ENCODE measurements around the gene DONSON.

DONSON gene

DNA sequence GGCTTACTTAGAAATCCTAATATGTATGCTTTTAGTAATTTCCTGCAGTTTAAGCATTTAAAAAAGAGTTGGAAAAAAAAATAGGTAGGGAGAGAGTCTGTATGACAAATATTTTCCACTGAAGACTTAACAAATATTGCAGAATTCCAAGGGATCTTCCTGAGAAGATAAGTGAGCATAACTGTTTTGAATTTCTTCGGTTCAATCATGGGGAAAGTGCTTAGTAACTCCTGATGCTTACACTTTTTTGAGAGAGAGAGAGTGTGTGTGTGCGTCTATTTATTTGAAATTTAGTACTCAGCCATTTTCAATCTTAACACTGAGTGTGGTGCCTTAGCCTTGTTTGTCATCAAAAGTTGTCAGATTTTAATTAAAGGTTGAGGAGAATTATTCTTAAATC is 27.1 kb downstream of the DONSON start:
- no peak for DNase-seq

DNA sequence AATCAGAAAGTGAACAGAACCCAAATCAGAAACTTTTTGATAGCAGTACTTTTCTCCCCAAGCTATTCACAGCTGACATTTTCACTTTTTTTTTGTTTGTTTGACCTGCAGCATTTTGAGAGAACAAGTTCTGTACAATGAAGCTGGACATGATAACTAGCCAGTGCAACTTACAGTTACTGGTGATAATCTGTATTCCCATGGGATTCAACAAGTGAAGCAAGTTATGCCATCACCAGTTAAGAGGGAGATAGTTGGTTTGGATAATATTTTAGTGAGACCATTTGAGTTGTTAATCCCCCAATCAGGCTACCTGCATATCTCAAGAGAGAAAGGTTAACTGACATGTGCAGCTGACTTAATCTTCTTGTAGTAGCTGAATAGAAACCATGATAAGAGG is 27.5 kb downstream of the DONSON start:
- DNase-seq: no peak

DNA sequence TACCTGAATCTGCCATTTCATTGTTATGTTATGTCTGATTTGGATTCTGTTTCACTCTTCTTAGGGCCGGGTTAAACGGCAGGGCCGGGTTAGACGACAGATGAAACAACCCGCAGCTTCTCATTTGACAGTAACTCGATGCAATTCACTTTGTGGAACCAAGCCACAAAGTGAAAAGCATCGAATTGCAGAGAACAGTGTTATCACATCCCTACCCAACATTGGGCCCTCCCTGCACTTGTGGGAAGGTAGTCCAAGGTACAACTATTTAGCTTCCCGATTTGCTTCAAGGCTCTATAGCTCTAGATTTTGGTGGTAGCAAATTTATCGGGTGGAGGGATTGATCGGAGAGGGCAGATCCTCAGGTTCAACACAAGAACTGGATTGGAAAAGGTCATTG is 28.7 kb downstream of the DONSON start:
- DNase-seq: no peak

DNA sequence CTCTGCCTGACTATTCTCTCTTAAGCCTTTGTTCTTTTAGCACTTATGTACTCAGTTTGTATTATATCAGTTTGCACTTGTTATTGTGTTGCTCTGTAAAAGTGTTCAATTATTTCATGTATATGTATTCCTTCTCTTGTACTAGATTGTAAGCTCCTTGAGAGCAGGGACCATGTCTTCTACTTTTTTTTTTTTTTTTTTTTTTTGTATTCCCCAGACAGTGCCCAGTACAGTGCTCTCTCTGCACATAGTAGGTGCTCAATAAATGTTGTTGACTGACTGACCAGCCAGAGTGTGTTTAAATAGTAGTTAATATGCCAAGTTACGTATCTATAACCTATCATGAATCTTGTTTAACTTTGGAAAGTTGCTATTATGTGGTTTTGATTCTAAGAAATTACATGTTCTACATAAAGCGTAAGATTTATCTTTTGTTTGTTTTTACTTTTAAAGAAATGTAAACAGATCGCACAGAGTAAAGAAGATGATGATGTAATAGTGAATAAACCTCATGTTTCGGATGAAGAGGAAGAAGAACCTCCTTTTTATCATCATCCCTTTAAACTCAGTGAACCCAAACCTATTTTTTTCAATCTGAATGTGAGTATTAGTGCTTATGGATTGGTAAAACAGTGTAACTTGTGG is 29.6 kb downstream of the DONSON start:
- DNase-seq: no peak

DNA sequence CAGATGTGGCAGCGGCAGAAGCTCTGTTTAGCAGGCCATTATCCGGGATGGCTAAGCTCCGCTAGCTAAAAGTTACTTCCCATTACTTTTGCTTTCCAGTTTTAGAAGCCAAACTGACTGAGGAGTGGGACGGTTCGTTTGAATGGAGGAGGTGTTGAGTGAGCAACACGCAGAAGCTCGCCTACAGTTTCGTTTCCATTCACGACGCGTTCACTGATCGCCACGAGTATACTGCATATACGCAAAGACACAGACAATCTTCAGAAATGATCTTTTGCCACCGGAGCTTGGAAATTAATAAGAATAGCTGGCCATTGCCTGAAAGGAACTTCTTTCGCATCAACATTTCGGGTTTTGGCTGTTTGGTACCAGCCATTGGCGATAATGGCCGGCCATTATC is 31.0 kb downstream of the DONSON start:
- DNase-seq: no peak

DNA sequence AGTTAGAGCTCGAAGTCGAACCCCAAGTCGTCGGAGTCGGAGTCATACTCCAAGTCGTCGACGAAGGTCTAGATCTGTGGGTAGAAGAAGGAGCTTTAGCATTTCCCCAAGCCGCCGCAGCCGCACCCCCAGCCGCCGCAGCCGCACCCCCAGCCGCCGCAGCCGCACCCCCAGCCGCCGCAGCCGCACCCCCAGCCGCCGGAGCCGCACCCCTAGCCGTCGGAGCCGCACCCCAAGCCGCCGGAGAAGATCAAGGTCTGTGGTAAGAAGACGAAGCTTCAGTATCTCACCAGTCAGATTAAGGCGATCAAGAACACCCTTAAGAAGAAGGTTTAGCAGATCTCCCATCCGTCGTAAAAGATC is 33.5 kb downstream of the DONSON start:
- DNase-seq: no peak

DNA sequence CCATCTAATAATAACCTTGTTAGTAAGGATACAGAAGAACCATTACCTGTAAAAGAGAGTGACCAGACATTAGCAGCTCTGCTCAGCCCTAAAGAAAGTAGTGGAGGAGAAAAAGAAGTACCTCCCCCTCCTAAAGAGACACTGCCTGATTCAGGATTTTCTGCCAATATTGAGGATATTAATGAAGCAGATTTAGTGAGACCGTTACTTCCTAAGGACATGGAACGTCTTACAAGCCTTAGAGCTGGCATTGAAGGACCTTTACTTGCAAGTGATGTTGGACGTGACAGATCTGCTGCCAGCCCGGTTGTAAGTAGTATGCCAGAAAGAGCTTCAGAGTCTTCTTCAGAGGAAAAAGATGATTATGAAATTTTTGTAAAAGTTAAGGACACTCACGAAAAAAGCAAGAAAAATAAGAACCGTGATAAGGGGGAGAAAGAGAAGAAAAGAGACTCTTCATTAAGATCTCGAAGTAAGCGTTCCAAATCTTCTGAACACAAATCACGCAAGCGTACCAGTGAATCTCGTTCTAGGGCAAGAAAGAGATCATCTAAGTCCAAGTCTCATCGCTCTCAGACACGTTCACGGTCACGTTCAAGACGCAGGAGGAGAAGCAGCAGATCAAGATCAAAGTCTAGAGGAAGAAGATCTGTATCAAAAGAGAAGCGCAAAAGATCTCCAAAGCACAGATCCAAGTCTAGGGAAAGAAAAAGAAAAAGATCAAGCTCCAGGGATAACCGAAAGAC is 34.1 kb downstream of the DONSON start:
- DNase-seq: no peak

DNA sequence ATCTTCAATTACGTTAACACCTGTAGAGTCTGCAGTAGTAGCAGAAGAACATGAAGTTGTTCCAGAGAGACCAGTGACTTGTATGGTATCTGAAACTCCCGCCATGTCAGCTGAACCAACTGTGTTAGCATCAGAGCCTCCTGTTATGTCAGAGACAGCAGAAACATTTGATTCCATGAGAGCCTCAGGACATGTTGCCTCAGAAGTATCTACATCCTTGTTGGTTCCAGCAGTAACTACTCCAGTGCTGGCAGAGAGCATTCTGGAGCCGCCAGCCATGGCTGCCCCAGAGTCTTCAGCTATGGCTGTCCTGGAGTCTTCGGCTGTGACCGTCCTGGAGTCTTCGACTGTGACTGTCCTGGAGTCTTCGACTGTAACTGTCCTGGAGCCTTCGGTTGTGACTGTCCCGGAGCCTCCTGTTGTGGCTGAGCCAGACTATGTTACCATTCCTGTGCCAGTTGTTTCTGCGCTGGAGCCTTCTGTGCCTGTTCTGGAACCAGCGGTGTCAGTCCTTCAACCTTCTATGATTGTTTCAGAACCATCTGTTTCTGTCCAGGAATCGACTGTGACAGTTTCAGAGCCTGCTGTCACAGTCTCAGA is 35.4 kb downstream of the DONSON start:
- no peak for DNase-seq

DNA sequence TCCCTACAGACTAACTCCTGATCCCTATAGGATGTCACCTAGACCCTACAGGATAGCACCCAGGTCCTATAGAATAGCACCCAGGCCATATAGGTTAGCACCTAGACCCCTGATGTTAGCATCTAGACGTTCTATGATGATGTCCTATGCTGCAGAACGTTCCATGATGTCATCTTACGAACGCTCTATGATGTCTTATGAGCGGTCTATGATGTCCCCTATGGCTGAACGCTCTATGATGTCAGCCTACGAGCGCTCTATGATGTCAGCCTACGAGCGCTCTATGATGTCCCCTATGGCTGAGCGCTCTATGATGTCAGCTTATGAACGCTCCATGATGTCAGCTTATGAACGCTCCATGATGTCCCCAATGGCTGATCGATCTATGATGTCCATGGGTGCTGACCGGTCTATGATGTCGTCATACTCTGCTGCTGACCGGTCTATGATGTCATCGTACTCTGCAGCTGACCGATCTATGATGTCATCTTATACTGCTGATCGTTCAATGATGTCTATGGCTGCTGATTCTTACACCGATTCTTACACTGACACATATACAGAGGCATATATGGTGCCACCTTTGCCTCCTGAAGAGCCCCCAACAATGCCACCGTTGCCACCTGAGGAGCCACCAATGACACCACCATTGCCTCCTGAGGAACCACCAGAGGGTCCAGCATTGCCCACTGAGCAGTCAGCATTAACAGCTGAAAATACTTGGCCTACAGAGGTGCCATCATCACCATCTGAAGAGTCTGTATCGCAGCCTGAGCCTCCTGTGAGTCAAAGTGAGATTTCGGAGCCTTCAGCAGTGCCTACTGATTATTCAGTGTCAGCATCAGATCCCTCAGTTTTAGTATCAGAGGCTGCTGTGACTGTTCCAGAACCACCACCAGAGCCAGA is 36.1 kb downstream of the DONSON start:
- no peak for DNase-seq

DNA sequence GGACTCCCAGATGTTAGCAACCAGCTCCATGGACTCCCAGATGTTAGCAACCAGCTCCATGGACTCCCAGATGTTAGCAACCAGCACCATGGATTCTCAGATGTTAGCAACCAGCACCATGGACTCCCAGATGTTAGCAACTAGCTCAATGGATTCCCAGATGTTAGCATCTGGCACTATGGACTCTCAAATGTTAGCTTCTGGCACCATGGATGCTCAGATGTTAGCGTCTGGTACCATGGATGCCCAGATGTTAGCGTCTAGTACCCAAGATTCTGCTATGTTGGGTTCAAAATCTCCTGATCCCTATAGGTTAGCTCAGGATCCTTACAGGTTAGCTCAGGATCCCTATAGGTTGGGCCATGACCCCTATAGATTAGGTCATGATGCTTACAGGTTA is 36.8 kb downstream of the DONSON start:
- no peak for DNase-seq

DNA sequence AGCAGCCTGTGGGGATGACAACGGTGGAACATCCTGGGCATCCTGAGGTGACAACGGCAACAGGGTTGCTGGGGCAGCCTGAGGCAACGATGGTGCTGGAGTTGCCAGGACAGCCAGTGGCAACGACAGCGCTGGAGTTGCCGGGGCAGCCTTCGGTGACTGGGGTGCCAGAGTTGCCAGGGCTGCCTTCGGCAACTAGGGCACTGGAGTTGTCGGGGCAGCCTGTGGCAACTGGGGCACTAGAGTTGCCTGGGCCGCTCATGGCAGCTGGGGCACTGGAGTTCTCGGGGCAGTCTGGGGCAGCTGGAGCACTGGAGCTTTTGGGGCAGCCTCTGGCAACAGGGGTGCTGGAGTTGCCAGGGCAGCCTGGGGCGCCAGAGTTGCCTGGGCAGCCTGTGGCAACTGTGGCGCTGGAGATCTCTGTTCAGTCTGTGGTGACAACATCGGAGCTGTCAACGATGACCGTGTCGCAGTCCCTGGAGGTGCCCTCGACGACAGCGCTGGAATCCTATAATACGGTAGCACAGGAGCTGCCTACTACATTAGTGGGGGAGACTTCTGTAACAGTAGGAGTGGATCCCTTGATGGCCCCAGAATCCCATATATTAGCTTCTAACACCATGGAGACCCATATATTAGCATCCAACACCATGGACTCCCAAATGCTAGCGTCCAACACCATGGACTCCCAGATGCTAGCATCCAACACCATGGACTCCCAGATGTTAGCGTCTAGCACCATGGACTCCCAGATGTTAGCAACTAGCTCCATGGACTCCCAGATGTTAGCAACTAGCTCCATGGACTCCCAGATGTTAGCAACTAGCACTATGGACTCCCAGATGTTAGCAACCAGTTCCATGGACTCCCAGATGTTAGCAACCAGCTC is 37.5 kb downstream of the DONSON start:
- no peak for DNase-seq

DNA sequence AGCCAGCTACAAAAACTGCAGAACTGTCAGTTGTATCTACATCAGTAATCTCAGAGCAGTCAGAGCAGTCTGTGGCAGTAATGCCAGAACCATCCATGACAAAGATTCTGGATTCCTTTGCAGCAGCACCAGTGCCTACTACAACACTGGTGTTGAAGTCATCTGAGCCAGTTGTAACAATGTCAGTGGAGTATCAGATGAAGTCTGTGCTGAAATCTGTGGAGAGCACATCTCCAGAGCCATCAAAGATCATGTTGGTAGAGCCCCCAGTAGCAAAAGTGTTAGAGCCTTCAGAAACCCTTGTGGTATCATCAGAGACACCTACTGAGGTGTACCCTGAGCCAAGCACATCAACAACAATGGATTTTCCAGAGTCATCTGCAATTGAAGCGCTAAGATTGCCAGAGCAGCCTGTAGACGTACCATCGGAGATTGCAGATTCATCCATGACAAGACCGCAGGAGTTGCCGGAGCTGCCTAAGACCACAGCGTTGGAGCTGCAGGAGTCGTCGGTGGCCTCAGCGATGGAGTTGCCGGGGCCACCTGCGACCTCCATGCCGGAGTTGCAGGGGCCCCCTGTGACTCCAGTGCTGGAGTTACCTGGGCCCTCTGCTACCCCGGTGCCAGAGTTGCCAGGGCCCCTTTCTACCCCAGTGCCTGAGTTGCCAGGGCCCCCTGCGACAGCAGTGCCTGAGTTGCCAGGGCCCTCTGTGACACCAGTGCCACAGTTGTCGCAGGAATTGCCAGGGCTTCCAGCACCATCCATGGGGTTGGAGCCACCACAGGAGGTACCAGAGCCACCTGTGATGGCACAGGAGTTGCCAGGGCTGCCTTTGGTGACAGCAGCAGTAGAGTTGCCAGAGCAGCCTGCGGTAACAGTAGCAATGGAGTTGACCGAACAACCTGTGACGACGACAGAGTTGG is 38.4 kb downstream of the DONSON start:
- DNase-seq: no peak

DNA sequence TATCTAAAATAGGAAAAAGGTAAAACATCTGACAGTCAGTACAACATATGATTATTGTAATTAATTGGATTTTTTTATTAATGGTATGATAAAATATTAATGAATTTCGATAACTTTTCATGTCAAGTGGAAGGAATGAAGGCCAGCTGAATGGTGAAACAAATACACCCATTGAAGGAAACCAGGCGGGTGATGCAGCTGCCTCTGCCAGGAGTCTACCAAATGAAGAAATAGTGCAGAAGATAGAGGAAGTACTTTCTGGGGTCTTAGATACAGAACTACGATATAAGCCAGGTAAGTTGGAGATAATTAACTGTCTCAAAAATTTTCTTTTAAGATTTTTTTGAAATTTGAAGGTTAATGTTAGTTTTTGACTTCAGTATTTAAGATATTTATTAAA is 42.4 kb downstream of the DONSON start:
- DNase-seq: no peak

DNA sequence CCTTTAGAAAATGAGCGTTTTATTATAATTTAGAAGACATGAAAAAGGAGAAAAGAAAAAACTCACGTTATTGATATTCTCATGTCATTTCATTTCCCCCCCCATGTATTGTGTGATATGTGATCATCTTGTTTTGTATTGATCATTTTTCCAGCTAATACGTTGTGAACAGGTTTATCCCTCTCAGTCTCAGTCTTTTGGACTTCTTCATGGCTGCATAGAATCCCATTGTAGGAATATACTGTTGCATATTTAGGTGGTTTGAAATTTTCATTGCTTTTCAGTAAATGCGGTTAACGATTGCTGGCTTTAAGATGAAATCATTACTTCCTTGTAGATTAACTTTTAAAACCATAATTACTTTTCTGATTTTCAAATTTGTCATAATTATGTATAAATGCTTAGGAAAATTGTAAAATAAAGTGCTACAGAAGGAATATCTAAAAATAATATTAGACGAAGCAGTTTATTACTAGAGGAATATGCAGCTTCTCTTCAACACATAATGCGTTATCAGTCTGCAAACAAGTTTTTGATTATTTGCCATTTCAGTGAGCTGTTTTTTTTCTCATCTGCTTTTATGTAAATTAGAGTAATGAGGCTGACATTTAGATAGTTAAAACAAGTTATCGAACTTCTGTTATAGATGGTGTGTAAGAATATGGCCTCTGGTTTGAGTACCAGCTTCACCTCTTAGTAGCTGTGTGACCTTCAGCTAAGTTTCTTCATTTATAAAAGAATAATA is 43.9 kb downstream of the DONSON start:
- no peak for DNase-seq

DNA sequence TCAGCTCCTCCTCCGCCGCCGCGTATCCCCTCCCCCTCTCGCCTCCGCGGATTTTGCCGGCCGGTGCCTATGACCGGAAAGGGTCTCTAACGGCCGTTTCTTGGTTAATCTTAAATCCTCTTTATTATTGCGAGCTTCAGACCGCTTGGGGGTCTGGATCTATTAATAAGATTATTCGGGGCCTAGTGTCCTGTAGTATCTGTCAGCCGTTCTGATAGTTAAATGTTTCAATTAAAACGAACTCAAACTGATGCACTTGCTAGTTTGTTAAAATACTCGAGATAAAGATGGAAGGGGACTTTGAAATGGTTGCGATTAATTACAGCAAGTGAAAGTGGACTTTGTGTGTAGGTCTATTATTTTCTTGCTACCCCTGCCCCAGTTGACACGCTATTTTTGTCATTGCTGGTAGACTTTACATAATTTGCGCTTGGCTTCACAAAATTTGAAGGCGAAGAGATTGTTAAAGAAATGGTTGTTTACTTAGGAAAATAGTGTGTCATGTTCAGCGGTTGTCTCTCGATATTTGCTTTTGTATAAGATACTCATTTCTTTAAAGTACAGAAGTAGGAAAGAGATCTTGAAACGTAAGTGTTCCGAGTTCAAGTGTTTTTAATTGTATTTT is 44.9 kb downstream of the DONSON start:
- peak; percentile 68 for DNase-seq

DNA sequence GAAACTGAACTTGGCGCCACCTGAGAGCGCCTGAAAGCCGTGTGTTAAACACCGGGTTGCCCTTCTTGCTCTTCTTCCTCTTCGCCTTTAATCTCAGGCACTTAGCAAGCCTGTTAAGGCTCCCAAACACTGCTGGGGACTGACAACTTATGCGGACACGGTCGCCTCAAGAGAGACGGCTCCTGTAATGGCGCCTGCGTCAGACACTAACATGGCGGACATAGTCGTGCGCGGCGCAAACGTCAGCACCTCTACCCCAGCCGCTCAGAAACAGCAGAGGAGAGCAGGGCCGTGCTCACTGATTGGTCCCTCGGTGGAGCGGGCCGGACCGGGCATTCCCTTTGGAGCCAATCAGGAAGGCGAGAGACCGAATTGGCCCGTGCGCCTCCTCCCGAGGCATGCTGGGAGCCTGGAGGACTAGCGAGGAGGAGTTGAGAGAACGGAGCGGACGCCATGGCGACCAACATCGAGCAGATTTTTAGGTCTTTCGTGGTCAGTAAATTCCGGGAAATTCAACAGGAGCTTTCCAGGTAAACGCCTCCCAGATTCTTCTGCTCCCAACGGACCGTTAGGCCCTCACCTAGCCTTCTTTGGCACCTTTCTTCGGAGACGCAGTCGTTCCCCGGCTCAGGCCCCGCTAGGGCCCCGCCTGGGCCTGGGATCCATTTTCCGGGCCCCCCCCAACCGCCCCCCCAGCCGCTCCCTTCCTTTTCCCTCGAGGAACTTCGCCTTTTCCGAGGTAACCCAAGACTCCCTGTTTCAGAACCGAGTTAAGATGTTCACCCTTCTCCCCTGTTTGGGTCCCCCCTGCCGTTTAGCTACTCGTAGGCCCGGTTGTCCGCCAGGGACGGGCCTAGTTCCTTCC is 45.6 kb downstream of the DONSON start, which contains the start of gene SON:
SON (plus strand) TSS at position 399 of the 865 bp plus-strand sequence; CDS start at position 454, 55 bp downstream.
- peak; percentile 96 for DNase-seq

DNA sequence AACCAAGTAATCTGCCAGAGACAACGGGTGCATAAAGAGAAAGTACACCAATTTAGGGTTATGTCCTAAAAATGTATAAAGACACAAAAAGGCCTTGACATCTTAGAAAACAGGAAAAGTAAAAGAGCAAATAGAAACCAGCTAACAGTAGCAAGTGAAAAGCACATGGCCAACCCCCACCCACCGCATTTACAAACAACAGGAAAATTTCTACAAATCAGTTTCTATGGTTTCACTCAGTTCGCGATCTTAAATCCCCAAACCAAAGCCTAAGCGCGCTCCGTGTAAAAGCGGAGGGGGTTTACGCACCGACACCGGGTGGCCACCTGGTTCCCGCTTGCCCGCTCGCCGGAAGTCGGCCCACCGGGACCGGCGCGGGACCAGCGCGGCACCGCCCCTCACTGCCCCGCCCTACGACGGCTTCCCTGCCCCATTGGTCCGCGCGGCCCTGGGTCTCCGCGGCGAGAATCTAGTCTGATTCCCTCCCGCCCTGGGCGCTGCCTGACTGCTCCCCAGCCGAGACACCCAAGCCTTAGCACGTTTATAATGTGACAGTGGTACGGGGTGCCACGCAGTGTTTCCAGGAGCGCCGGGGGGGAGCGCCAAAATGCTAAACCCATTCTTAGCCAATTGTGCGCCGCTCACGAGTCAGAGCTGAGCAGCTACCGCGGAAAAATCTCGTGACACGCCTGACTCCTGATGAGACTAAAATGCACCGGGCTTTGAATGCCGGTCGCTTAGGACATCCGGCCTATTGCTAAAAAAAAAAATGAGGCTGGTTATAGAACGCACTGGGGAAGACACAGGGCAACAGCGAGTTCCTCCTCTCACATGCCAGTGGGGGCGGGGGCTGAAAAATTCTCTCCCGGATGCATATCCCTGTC is 46.5 kb downstream of the DONSON start, which contains the start of gene GART:
GART (minus strand) TSS at position 362 of the 884 bp plus-strand sequence. CDS start 2,802 bp downstream, outside the sequence.
- peak; percentile 81 for DNase-seq

All from CD4-positive, alpha-beta T cell treated with Interleukin-17A for 4 hours (primary cell).